DND-41 (cell line): ENCODE data around the gene ZNF554.

Source experiments
- ATAC-seq: fragments of 200-7000 bp; cut with Tn5 transposase; 3 replicates; pipeline ENCODE4 v1.9.1; 2021; ENCODE audit warnings: low read depth; ENCODE audit not compliant: insufficient read depth
- DNase-seq: peaks from one replicate; pipeline ENCODE4 v3.0.0-alpha.2; 2020
- H2AFZ ChIP-seq: 2 replicates; pipeline ENCODE4 v1.6.0; 2012; ENCODE audit warnings: low read depth, low read length
- H3K27ac ChIP-seq: 2 replicates; pipeline ENCODE4 v1.5.1; 2012; ENCODE audit warnings: low read length, inconsistent platforms
- H3K27me3 ChIP-seq: fragments of 200-600 bp; sonication (generic); 2 replicates; pipeline ENCODE4 v1.6.0; 2012; ENCODE audit warnings: low read length, mild to moderate bottlenecking, inconsistent platforms; ENCODE audit not compliant: insufficient read depth, poor library complexity
- H3K36me3 ChIP-seq: 2 replicates; pipeline ENCODE4 v1.5.1; 2012; ENCODE audit warnings: low read length, inconsistent platforms; ENCODE audit not compliant: insufficient read depth
- H3K4me1 ChIP-seq: 2 replicates; pipeline ENCODE4 v1.5.1; 2012; ENCODE audit warnings: mild to moderate bottlenecking, low read length; ENCODE audit not compliant: insufficient read depth
- H3K4me2 ChIP-seq: 2 replicates; pipeline ENCODE4 v1.6.0; 2012; ENCODE audit warnings: mild to moderate bottlenecking, moderate library complexity, low read length, inconsistent platforms; ENCODE audit not compliant: insufficient read depth
- H3K4me3 ChIP-seq, 2 experiments: fragments of 200-600 bp in 1 of 2; shearing (Covaris generic) in 1 of 2; 2 replicates each; pipeline ENCODE4 v1.5.1; 2012 to 2016; ENCODE audit warnings: inconsistent platforms in 2 of 2, low read length in 2 of 2, mild to moderate bottlenecking in 2 of 2, low read depth in 1 of 2, moderate library complexity in 1 of 2
- H3K79me2 ChIP-seq: 2 replicates; pipeline ENCODE4 v1.6.0; 2012; ENCODE audit warnings: low read length, inconsistent platforms; ENCODE audit not compliant: insufficient read depth
- H3K9ac ChIP-seq: 2 replicates; pipeline ENCODE4 v1.6.0; 2012; ENCODE audit warnings: low read depth, mild to moderate bottlenecking, inconsistent platforms, low read length, moderate library complexity
- H3K9me3 ChIP-seq: 2 replicates; pipeline ENCODE4 v1.5.1; 2012; ENCODE audit warnings: low read length, moderate library complexity, mild to moderate bottlenecking, inconsistent platforms; ENCODE audit not compliant: insufficient read depth, severe bottlenecking
- H4K20me1 ChIP-seq: 2 replicates; pipeline ENCODE4 v1.6.0; 2012; ENCODE audit warnings: low read length; ENCODE audit not compliant: insufficient read depth
- EZH2 ChIP-seq: IDR thresholded peaks from 3 replicates; pipeline ENCODE4 v1.6.1; 2012; ENCODE audit warnings: borderline replicate concordance, low read depth, mild to moderate bottlenecking, moderate library complexity, low read length, inconsistent platforms; ENCODE audit not compliant: severe bottlenecking
- TF ChIP-seq, protein P1 (sequence below): IDR thresholded peaks from 2 replicates; pipeline ENCODE4 v1.5.1; 2012; ENCODE audit warnings: borderline replicate concordance, low read length, moderate library complexity, mild to moderate bottlenecking; ENCODE audit not compliant: poor library complexity, severe bottlenecking; ENCODE audit errors: extremely low read depth

ZNF554 gene

DNA sequence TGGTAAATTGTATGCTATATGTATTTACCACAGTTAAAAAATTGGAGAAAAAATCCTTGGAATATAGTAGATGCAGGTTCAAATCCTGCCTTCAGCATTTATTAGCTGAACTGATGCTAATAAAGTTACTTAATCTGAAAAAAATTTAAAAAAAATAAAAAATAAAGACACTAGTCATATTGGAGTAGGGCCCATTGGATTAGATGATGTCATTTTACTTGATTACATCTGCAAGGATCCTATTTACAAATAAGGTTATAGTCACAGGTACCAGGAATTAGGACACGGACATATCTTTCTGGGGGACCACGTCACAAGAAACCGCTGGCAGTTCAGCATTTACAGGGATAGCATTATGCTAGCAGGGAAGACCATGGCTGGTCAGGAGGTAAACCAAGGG is 27.8 kb downstream of the ZNF554 start:
- Histone ChIP-seq H3K27me3 (no peaks in the 10 kb centered on the region), H3K4me1 (peaks cover 14% of the 10 kb centered on the region), H3K79me2 (peaks cover 70% of the 10 kb centered on the region), H2AFZ (no peak overlapping the region), H3K9me3 (peaks cover 17% of the 10 kb centered on the region), H3K4me3 (no peak overlapping the region), H3K36me3 (peaks cover 42% of the 10 kb centered on the region), H3K9ac (no peak overlapping the region), H3K27ac (no peak overlapping the region), H4K20me1 (peaks cover 7% of the 10 kb centered on the region), H3K4me2 (no peak overlapping the region)
- TF ChIP-seq, protein P1, sequence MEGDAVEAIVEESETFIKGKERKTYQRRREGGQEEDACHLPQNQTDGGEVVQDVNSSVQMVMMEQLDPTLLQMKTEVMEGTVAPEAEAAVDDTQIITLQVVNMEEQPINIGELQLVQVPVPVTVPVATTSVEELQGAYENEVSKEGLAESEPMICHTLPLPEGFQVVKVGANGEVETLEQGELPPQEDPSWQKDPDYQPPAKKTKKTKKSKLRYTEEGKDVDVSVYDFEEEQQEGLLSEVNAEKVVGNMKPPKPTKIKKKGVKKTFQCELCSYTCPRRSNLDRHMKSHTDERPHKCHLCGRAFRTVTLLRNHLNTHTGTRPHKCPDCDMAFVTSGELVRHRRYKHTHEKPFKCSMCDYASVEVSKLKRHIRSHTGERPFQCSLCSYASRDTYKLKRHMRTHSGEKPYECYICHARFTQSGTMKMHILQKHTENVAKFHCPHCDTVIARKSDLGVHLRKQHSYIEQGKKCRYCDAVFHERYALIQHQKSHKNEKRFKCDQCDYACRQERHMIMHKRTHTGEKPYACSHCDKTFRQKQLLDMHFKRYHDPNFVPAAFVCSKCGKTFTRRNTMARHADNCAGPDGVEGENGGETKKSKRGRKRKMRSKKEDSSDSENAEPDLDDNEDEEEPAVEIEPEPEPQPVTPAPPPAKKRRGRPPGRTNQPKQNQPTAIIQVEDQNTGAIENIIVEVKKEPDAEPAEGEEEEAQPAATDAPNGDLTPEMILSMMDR = no peak
- TF ChIP-seq EZH2 = no peak
- no peak for DNase-seq
- ATAC-seq = no peak

DNA sequence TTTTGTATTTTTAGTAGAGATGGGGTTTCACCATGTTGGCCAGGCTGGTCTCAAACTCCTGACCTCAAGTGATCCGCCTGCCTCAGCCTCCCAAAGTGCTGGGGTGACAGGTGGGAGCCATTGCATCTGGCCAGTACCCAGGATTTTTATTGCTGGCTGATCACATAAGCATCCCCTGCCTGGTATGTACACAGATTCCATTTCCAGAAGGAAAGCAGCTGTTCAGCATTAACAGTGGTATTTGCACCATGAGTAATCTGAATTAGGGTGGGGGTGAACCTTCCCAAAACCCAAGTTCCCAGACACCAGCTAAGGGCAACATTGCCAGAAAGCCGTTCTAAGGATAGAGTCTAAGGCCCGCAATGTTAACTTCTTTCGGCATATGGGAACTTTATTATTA is 28.9 kb downstream of the ZNF554 start:
- no peak overlapping the region for H3K4me3 ChIP-seq
- H3K9ac ChIP-seq = no peak overlapping the region
- no peak overlapping the region for H3K4me2 ChIP-seq
- H3K27ac ChIP-seq = no peak overlapping the region
- H4K20me1 ChIP-seq = peaks cover 4% of the 10 kb centered on the region
- no peaks in the 10 kb centered on the region for H3K27me3 ChIP-seq
- no peak for TF ChIP-seq EZH2
- TF ChIP-seq, protein P1 = no peak
- H2AFZ ChIP-seq = no peak overlapping the region
- H3K4me1 ChIP-seq = peaks cover 3% of the 10 kb centered on the region; the same call in 1 of the 2 replicates
- no peak for DNase-seq
- no peak for ATAC-seq
- peaks cover 53% of the 10 kb centered on the region for H3K36me3 ChIP-seq
- peaks cover 59% of the 10 kb centered on the region for H3K79me2 ChIP-seq
- H3K9me3 ChIP-seq = peaks cover 28% of the 10 kb centered on the region

DNA sequence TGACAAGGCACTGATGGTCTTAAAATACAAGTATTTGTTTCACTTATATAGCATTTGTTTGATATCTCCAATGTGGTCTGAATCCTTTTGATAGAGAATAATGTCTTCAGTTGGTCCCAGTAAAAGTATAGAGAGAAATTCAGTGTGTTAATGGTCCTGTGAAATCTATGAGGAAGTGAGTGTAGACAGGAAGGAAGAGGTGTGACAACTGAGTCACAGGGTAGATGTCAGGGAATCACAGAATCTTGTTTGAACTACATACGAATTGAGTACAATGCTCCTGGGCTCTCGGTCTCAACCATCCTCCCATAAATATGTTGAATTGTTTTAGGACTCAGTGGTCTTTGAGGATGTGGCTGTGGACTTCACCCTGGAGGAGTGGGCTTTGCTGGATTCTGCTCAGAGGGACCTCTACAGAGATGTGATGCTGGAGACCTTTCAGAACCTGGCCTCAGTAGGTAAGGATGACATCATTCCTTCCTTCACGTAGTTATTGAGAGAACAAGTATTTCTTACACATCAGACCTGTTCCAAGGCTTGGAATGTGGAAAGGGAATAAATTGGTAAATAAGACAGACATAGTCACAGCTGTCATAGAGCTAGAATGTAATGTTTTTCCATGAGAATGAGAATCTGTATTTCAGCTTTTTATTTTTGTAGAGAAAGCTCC is 30.7 kb downstream of the ZNF554 start:
- no peak overlapping the region for H3K27ac ChIP-seq
- no peak overlapping the region for H3K4me3 ChIP-seq
- TF ChIP-seq, protein P1 = no peak
- TF ChIP-seq EZH2 = no peak
- peaks cover 4% of the 10 kb centered on the region; the same call in 1 of the 2 replicates for H4K20me1 ChIP-seq
- no peak overlapping the region for H3K4me2 ChIP-seq
- peaks cover 64% of the 10 kb centered on the region for H3K36me3 ChIP-seq
- DNase-seq = no peak
- no peaks in the 10 kb centered on the region for H3K27me3 ChIP-seq
- no peak overlapping the region for H3K9ac ChIP-seq
- H3K79me2 ChIP-seq = peaks cover 42% of the 10 kb centered on the region
- ATAC-seq = no peak
- peaks cover 38% of the 10 kb centered on the region for H3K9me3 ChIP-seq
- H2AFZ ChIP-seq = no peak overlapping the region
- H3K4me1 ChIP-seq = peaks cover 3% of the 10 kb centered on the region; the same call in 1 of the 2 replicates

DNA sequence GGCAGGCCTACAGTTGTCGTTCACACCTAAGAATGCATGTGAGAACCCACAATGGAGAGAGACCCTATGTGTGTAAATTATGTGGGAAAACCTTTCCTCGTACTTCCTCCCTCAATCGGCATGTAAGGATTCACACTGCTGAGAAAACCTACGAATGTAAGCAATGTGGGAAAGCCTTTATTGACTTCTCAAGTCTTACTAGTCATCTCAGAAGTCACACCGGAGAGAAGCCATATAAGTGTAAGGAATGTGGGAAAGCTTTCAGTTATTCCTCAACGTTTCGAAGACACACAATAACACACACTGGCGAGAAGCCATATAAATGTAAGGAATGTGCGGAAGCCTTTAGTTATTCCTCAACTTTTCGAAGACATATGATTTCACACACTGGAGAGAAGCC is 32.9 kb downstream of the ZNF554 start:
- Histone ChIP-seq H3K4me1 (peaks cover 25% of the 10 kb centered on the region), H3K27me3 (no peaks in the 10 kb centered on the region), H3K9me3 (peaks cover 38% of the 10 kb centered on the region), H3K36me3 (peaks cover 60% of the 10 kb centered on the region), H4K20me1 (no peaks in the 10 kb centered on the region), H3K4me2 (no peak overlapping the region), H3K27ac (no peak overlapping the region), H3K79me2 (peaks cover 21% of the 10 kb centered on the region), H3K9ac (no peak overlapping the region), H3K4me3 (no peak overlapping the region), H2AFZ (no peak overlapping the region)
- TF ChIP-seq, protein P1 = no peak
- no peak for TF ChIP-seq EZH2
- ATAC-seq = no peak
- DNase-seq = no peak
